ENCODE data around the gene ZNHIT3. TPM values are rescaled to one million over a fixed set of nuclear protein-coding genes. Genes with fewer than 3 reads are reported as not detected.

Gene ZNHIT3
- total RNA-seq, 2 donors from 2014 or later = 21.1 to 32.4 TPM

DNA sequence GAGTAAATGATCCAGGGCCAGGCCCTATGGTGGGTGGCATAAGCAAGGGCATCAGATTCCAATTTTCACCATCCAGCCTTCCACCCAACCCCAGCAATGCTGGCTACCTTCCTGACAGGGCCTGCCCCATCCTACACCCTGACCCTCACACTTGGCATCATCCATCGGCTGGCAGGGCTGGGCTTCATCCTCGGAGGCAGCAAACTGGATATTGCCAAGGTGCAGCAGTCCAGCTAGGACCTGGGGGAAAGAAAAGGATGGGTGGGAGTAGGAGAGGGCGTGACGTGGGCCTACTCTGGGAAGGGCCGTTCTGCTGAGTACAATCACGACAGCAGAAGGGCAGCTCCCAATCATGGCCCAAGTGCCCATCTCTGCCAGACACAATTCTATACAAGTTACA is 24.7 kb downstream of the ZNHIT3 start:
- WGBS, 2 donors = 83 to 95% methylated on average over 4 to 6 of the region's 6 CpGs
- H3K4me1 ChIP-seq = no peaks in the 10 kb centered on the region
- TF ChIP-seq POLR2A (IDR thresholded peaks at IDR 0.05) = no peak
- TF ChIP-seq, protein P1, sequence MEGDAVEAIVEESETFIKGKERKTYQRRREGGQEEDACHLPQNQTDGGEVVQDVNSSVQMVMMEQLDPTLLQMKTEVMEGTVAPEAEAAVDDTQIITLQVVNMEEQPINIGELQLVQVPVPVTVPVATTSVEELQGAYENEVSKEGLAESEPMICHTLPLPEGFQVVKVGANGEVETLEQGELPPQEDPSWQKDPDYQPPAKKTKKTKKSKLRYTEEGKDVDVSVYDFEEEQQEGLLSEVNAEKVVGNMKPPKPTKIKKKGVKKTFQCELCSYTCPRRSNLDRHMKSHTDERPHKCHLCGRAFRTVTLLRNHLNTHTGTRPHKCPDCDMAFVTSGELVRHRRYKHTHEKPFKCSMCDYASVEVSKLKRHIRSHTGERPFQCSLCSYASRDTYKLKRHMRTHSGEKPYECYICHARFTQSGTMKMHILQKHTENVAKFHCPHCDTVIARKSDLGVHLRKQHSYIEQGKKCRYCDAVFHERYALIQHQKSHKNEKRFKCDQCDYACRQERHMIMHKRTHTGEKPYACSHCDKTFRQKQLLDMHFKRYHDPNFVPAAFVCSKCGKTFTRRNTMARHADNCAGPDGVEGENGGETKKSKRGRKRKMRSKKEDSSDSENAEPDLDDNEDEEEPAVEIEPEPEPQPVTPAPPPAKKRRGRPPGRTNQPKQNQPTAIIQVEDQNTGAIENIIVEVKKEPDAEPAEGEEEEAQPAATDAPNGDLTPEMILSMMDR (IDR thresholded peaks at IDR 0.05) = no peak
- H3K36me3 ChIP-seq (replicated peaks in 1 of 2; ENCODE audit: insufficient read depth in 1 of 2, low read depth in 2 of 2) = peaks cover 0 to 10% of the 10 kb centered on the region in 2 donors
- no peaks in the 10 kb centered on the region for H3K9me3 ChIP-seq
- DNase-seq (no peak), ATAC-seq (no peak)
- no peak overlapping the region for H3K4me3 ChIP-seq
- H3K27ac ChIP-seq = no peak overlapping the region
- no peaks in the 10 kb centered on the region for H3K27me3 ChIP-seq
- intact Hi-C loops (cut with DNase I) = no loop called here

DNA sequence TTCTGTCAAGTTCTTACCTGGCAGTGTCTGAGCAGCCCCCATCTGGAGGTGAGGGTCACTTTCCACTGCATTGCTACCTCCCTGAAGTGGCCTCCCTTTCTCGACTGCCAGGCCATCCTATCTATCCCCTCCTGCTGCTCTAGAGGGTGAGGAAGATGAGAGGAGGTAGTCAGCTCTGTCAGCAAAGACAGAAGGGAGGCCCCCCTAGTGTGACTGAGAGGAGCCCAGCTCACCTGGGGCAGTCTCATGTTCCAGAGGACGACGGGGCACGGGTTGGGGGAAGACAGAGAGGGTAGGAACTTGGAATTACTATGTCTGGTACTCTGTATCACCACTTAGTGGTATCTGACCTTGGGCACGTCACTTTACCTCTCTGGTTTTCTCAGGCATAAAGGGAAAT is 26.2 kb downstream of the ZNHIT3 start:
- DNase-seq (no peak), ATAC-seq (no peak)
- Histone ChIP-seq H3K9me3 (no peaks in the 10 kb centered on the region), H3K36me3 (replicated peaks in 1 of 2; ENCODE audit: insufficient read depth in 1 of 2, low read depth in 2 of 2) (peaks cover 0 to 6% of the 10 kb centered on the region in 2 donors), H3K4me1 (no peaks in the 10 kb centered on the region), H3K27me3 (no peaks in the 10 kb centered on the region), H3K27ac (no peak overlapping the region), H3K4me3 (no peak overlapping the region)
- WGBS, 2 donors = 82 to 86% methylated on average over 5 of the region's 5 CpGs
- TF ChIP-seq POLR2A (IDR thresholded peaks at IDR 0.05) = no peak
- TF ChIP-seq, protein P1 (IDR thresholded peaks at IDR 0.05) = no peak
- intact Hi-C loops (cut with DNase I) = no loop called here

GRCh38 chr17:36514856-36515255 is 28.4 kb downstream of the ZNHIT3 start:
- ATAC-seq (no peak), DNase-seq (no peak)
- Histone ChIP-seq H3K27ac (no peak overlapping the region), H3K9me3 (no peaks in the 10 kb centered on the region), H3K4me1 (no peaks in the 10 kb centered on the region), H3K4me3 (no peak overlapping the region), H3K27me3 (no peaks in the 10 kb centered on the region), H3K36me3 (replicated peaks in 1 of 2; ENCODE audit: insufficient read depth in 1 of 2, low read depth in 2 of 2) (peaks cover 0 to 6% of the 10 kb centered on the region in 2 donors)
- TF ChIP-seq, protein P1 (IDR thresholded peaks at IDR 0.05) = no peak
- TF ChIP-seq POLR2A (IDR thresholded peaks at IDR 0.05) = no peak
- intact Hi-C loops (cut with DNase I) = no loop called here
- 95 to 96% methylated on average over 3 of the region's 3 CpGs for WGBS, 2 donors

- Histone ChIP-seq H3K9me3 (no peaks in the 10 kb centered on the region), H3K36me3 (replicated peaks in 1 of 2; ENCODE audit: insufficient read depth in 1 of 2, low read depth in 2 of 2) (peaks cover 0 to 6% of the 10 kb centered on the region in 2 donors), H3K27me3 (no peaks in the 10 kb centered on the region), H3K4me1 (no peaks in the 10 kb centered on the region), H3K4me3 (no peak overlapping the region), H3K27ac (no peak overlapping the region)
- WGBS, 2 donors = 94 to 96% methylated on average over 4 of the region's 4 CpGs
- ATAC-seq (no peak), DNase-seq (no peak)
- TF ChIP-seq, protein P1 (IDR thresholded peaks at IDR 0.05) = no peak
- no peak for TF ChIP-seq POLR2A (IDR thresholded peaks at IDR 0.05)
- intact Hi-C loops (cut with DNase I) = no loop called here
Observed at GRCh38 chr17:36515837-36516236, 29.4 kb downstream of the ZNHIT3 start.

DNA sequence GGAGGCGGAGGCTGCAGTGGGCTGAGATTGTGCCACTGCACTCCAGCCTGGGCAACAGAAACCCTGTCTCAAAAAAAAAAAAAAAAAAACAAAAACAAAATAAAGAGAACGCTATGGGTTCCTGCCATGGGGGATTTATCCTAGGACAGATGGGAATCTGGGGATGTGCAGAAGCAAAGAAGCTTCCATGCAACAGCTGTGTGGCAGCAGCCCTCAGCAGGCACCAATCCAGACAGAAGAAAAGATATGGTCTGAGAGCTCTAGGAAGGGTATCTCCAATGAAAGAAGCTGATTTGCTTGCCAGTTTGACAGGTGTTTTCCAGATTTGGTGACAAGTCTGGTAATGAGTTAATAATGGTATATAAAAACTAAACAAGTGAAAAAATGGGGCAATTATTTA is 36.6 kb downstream of the ZNHIT3 start:
- DNase-seq = no peak
- H3K9me3 ChIP-seq = no peaks in the 10 kb centered on the region
- no peaks in the 10 kb centered on the region for H3K4me1 ChIP-seq
- no peak overlapping the region for H3K27ac ChIP-seq
- H3K27me3 ChIP-seq = no peaks in the 10 kb centered on the region
- intact Hi-C loops (cut with DNase I) = no loop called here
- ATAC-seq = no peak
- 90 to 97% methylated on average over 2 of the region's 2 CpGs for WGBS, 2 donors
- no peak for TF ChIP-seq POLR2A (IDR thresholded peaks at IDR 0.05)
- TF ChIP-seq, protein P1 (IDR thresholded peaks at IDR 0.05) = no peak
- no peak overlapping the region for H3K4me3 ChIP-seq
- peaks cover 0 to 14% of the 10 kb centered on the region in 2 donors for H3K36me3 ChIP-seq (replicated peaks in 1 of 2; ENCODE audit: insufficient read depth in 1 of 2, low read depth in 2 of 2)
